ENCODE measurements around the gene MAP7.
A peak's percentile ranks its signal among the peaks of the same experiment; 100 is the strongest.
"Not testable (repeated sequence)": the region's sequence is repeated elsewhere in the genome, so short reads cannot be mapped to it uniquely, and the experiment has no call there.

MAP7 gene

GRCh38 chr6:136550330-136551071 lies at the start of gene MAP7:
Gene MAP7, minus strand, starts transcription at chr6:136550422. Its CDS starts 14 bp downstream, at chr6:136550408.
- DNase-seq (ENCODE audit: low read depth in 4 of 4, low spot score in 1 of 4) = peak in 3 of 4 experiments; percentile 12 to 50 (median 43)

GRCh38 chr6:136599329-136600011 lies 49.2 kb upstream of the MAP7 start:
- DNase-seq (ENCODE audit: low read depth in 4 of 4, low spot score in 1 of 4) = no peak

GRCh38 chr6:136598048-136598447 lies 47.8 kb upstream of the MAP7 start:
- DNase-seq (ENCODE audit: low read depth in 4 of 4, low spot score in 1 of 4) = no peak

- no peak for DNase-seq (ENCODE audit: low read depth in 4 of 4, low spot score in 1 of 4)
These were observed 44.4 kb upstream of the MAP7 start for GRCh38 chr6:136594671-136595070.

- DNase-seq (ENCODE audit: low read depth in 4 of 4, low spot score in 1 of 4) = peak in 1 of 4 experiments; percentile 21
These were observed 43.7 kb upstream of the MAP7 start for GRCh38 chr6:136593748-136594490.

GRCh38 chr6:136592930-136593673 lies 42.9 kb upstream of the MAP7 start:
- no peak for DNase-seq (ENCODE audit: low read depth in 4 of 4, low spot score in 1 of 4)

- DNase-seq (ENCODE audit: low read depth in 4 of 4, low spot score in 1 of 4) = no peak
These were observed 41.4 kb upstream of the MAP7 start for GRCh38 chr6:136591617-136592016.

GRCh38 chr6:136590846-136591245 lies 40.6 kb upstream of the MAP7 start:
- not testable (repeated sequence) for DNase-seq (ENCODE audit: low read depth in 4 of 4, low spot score in 1 of 4)

- DNase-seq (ENCODE audit: low read depth in 4 of 4, low spot score in 1 of 4) = no peak
These were observed 37.3 kb upstream of the MAP7 start for GRCh38 chr6:136587527-136587926.

- no peak for DNase-seq (ENCODE audit: low read depth in 4 of 4, low spot score in 1 of 4)
These were observed 36.1 kb upstream of the MAP7 start for GRCh38 chr6:136586295-136586694.

GRCh38 chr6:136585523-136585922 lies 35.3 kb upstream of the MAP7 start:
- not testable (repeated sequence) for DNase-seq (ENCODE audit: low read depth in 4 of 4, low spot score in 1 of 4)

GRCh38 chr6:136584290-136584689 lies 34.1 kb upstream of the MAP7 start:
- not testable (repeated sequence) for DNase-seq (ENCODE audit: low read depth in 4 of 4, low spot score in 1 of 4)

- no peak for DNase-seq (ENCODE audit: low read depth in 4 of 4, low spot score in 1 of 4)
These were observed 32.7 kb upstream of the MAP7 start for GRCh38 chr6:136582711-136583471.

- no peak for DNase-seq (ENCODE audit: low read depth in 4 of 4, low spot score in 1 of 4)
These were observed 29.6 kb upstream of the MAP7 start for GRCh38 chr6:136579800-136580199.

- no peak for DNase-seq (ENCODE audit: low read depth in 4 of 4, low spot score in 1 of 4)
These were observed 26.6 kb upstream of the MAP7 start for GRCh38 chr6:136576821-136577220.

- DNase-seq (ENCODE audit: low read depth in 4 of 4, low spot score in 1 of 4) = no peak
These were observed 21.3 kb upstream of the MAP7 start for GRCh38 chr6:136571496-136571895.

- DNase-seq (ENCODE audit: low read depth in 4 of 4, low spot score in 1 of 4) = no peak
These were observed 20.8 kb upstream of the MAP7 start for GRCh38 chr6:136571065-136571464.

- DNase-seq (ENCODE audit: low read depth in 4 of 4, low spot score in 1 of 4) = no peak
These were observed 17.9 kb upstream of the MAP7 start for GRCh38 chr6:136568129-136568528.

- DNase-seq (ENCODE audit: low read depth in 4 of 4, low spot score in 1 of 4) = no peak
These were observed 17.5 kb upstream of the MAP7 start for GRCh38 chr6:136567688-136568087.

GRCh38 chr6:136566851-136567250 lies 16.6 kb upstream of the MAP7 start:
- DNase-seq (ENCODE audit: low read depth in 4 of 4, low spot score in 1 of 4) = no peak

All from stimulated activated CD4-positive, alpha-beta T cell treated with anti-CD3 and anti-CD28 coated beads, Interleukin-1b, Interleukin-23, amount 100 ng/mL, for 24 hours (primary cell).